Activated T-helper 17 cell treated with anti-CD3 and anti-CD28 coated beads, Interleukin-2, amount 50 U/mL, for 72 hours (primary cell): ENCODE data around the gene HPCAL4. TPM values are rescaled to one million over a fixed set of nuclear protein-coding genes. Genes with fewer than 3 reads are reported as not detected.

Experiments used
- ATAC-seq: fragments of 150-1000 bp; cut with Tn5 transposase; replicated peaks from 2 replicates; pipeline ENCODE4 v1.10.0; 2021; ENCODE audit warnings: mild to moderate bottlenecking, moderate library complexity
- H3K27ac Mint-ChIP-seq: one replicate; pipeline ENCODE4 v1.8.0; 2022; ENCODE audit warnings: mixed read lengths
- H3K27me3 Mint-ChIP-seq: one replicate; pipeline ENCODE4 v1.8.0; 2022; ENCODE audit warnings: mixed read lengths
- H3K36me3 Mint-ChIP-seq: one replicate; pipeline ENCODE4 v1.8.0; 2022; ENCODE audit warnings: low read depth, mild to moderate bottlenecking, mixed read lengths
- H3K4me1 Mint-ChIP-seq: one replicate; pipeline ENCODE4 v1.8.0; 2022; ENCODE audit warnings: mixed read lengths
- H3K4me3 Mint-ChIP-seq: one replicate; pipeline ENCODE4 v1.8.0; 2022; ENCODE audit warnings: mild to moderate bottlenecking, mixed read lengths
- H3K9me3 Mint-ChIP-seq: one replicate; pipeline ENCODE4 v1.8.0; 2022; ENCODE audit warnings: mixed read lengths
- total RNA-seq, 2 donors: library from RNA; stranded (reverse); gene quantifications; one replicate each; pipeline ENCODE4 v1.2.3, GENCODE V29; 2022

The HPCAL4 gene
- total RNA-seq, 2 donors from 2014 or later: 0.50 to 1.2 TPM

- H3K27me3 Mint-ChIP-seq: peaks cover 28% of the 10 kb centered on the region
These were observed 29.1 kb upstream of the HPCAL4 start for GRCh38 chr1:39720094-39720999.

DNA sequence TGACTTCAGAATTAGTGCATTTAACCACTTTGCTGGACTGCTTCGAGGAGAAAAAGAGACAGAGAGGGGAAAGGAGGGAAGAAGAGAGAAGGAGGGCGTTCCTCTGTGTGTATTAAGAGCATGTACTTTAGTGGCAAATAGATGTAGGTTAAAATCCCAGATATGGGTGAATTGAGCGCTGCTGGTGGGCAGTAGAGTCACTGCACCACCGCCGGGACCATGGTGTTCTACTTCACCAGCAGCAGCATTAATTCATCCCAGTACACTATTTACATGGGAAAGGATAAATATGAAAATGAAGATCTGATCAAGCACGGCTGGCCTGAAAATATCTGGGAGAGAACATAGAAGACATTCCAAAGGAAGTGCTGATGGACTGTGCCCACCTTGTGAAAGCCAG is 26.6 kb upstream of the HPCAL4 start:
- Mint-ChIP-seq H3K27me3 (peaks cover 30% of the 10 kb centered on the region), H3K27ac (no peak overlapping the region), H3K4me1 (peaks cover 5% of the 10 kb centered on the region), H3K4me3 (no peak overlapping the region), H3K36me3 (no peaks in the 10 kb centered on the region), H3K9me3 (no peaks in the 10 kb centered on the region)
- no peak for ATAC-seq

More at GRCh38 chr1:39720094-39720999, 29.1 kb upstream of the HPCAL4 start:
- no peak overlapping the region for H3K4me3 Mint-ChIP-seq
- H3K4me1 Mint-ChIP-seq: peaks cover 5% of the 10 kb centered on the region
- H3K27ac Mint-ChIP-seq: no peak overlapping the region
- H3K36me3 Mint-ChIP-seq: no peaks in the 10 kb centered on the region
- no peaks in the 10 kb centered on the region for H3K9me3 Mint-ChIP-seq
- ATAC-seq: peak; percentile 64

DNA sequence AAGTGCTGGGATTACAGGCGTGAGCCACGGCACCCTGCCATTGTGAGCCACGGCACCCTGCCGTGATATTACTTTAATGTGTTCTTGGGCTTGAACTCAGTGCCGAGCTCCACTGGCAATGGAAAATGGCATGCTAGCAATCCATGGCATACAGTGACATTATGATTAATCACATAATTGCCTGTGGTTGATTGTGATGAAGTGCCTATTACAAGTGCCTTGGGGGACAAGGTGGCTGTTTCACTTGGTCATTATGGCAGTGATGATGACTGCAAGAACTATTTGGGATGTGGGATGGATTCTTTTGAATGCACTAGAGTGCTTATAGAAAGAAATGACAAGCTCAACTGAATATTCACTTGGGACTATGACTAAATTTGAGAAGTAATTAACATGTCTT is 22.3 kb upstream of the HPCAL4 start:
- Mint-ChIP-seq H3K4me1 (no peaks in the 10 kb centered on the region), H3K4me3 (no peak overlapping the region), H3K27me3 (peaks cover 27% of the 10 kb centered on the region), H3K9me3 (no peaks in the 10 kb centered on the region), H3K36me3 (no peaks in the 10 kb centered on the region), H3K27ac (no peak overlapping the region)
- ATAC-seq: no peak

GRCh38 chr1:39711966-39712340 is 20.7 kb upstream of the HPCAL4 start:
- no peaks in the 10 kb centered on the region for H3K9me3 Mint-ChIP-seq
- H3K27me3 Mint-ChIP-seq: peaks cover 16% of the 10 kb centered on the region
- ATAC-seq: no peak
- no peak overlapping the region for H3K4me3 Mint-ChIP-seq
- no peaks in the 10 kb centered on the region for H3K36me3 Mint-ChIP-seq
- no peak overlapping the region for H3K27ac Mint-ChIP-seq
- no peaks in the 10 kb centered on the region for H3K4me1 Mint-ChIP-seq

- no peak for ATAC-seq
- H3K36me3 Mint-ChIP-seq: no peaks in the 10 kb centered on the region
- H3K4me3 Mint-ChIP-seq: no peak overlapping the region
- peaks cover 10% of the 10 kb centered on the region for H3K27me3 Mint-ChIP-seq
- no peak overlapping the region for H3K27ac Mint-ChIP-seq
- no peaks in the 10 kb centered on the region for H3K4me1 Mint-ChIP-seq
- H3K9me3 Mint-ChIP-seq: no peaks in the 10 kb centered on the region
These were observed 20.1 kb upstream of the HPCAL4 start for GRCh38 chr1:39711104-39711965.

GRCh38 chr1:39707506-39707905 is 16.3 kb upstream of the HPCAL4 start:
- Mint-ChIP-seq H3K9me3 (no peaks in the 10 kb centered on the region), H3K4me1 (no peaks in the 10 kb centered on the region), H3K27ac (no peak overlapping the region), H3K36me3 (no peaks in the 10 kb centered on the region), H3K27me3 (peaks cover 5% of the 10 kb centered on the region), H3K4me3 (no peak overlapping the region)
- no peak for ATAC-seq

GRCh38 chr1:39704757-39705156 is 13.5 kb upstream of the HPCAL4 start:
- no peaks in the 10 kb centered on the region for H3K4me1 Mint-ChIP-seq

DNA sequence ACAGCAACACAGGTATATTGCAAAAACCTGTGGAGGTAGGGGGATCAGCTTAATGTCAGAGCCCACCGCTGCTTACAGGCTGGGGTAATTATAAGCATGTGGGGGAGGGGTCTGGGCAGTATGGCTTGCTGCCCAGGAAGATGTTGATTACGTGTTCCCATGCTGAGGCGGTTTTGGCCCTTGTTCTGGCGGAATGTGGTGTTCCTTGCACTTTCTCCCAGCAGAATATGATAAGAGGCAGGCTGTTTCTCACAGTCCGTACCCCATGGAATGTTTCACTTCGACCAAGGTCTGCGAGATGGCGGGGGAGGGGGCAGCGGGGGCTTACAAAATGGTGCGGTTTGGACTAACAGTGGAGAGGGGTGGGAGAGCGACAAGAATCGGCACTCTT is 9.8 kb upstream of the HPCAL4 start:
- no peaks in the 10 kb centered on the region for H3K36me3 Mint-ChIP-seq
- no peak overlapping the region for H3K4me3 Mint-ChIP-seq
- no peak overlapping the region for H3K27ac Mint-ChIP-seq
- H3K9me3 Mint-ChIP-seq: no peaks in the 10 kb centered on the region
- no peak for ATAC-seq
- H3K27me3 Mint-ChIP-seq: peaks cover 3% of the 10 kb centered on the region
- H3K4me1 Mint-ChIP-seq: no peaks in the 10 kb centered on the region

More at GRCh38 chr1:39704757-39705156, 13.5 kb upstream of the HPCAL4 start:
- Mint-ChIP-seq H3K27me3 (no peaks in the 10 kb centered on the region), H3K27ac (no peak overlapping the region), H3K36me3 (no peaks in the 10 kb centered on the region), H3K9me3 (no peaks in the 10 kb centered on the region), H3K4me3 (no peak overlapping the region)
- ATAC-seq: no peak

GRCh38 chr1:39700348-39700747 is 9.1 kb upstream of the HPCAL4 start:
- Mint-ChIP-seq H3K4me1 (peaks cover under 1% of the 10 kb centered on the region), H3K27me3 (peaks cover 3% of the 10 kb centered on the region), H3K36me3 (no peaks in the 10 kb centered on the region), H3K4me3 (no peak overlapping the region), H3K27ac (no peak overlapping the region), H3K9me3 (no peaks in the 10 kb centered on the region)
- no peak for ATAC-seq

DNA sequence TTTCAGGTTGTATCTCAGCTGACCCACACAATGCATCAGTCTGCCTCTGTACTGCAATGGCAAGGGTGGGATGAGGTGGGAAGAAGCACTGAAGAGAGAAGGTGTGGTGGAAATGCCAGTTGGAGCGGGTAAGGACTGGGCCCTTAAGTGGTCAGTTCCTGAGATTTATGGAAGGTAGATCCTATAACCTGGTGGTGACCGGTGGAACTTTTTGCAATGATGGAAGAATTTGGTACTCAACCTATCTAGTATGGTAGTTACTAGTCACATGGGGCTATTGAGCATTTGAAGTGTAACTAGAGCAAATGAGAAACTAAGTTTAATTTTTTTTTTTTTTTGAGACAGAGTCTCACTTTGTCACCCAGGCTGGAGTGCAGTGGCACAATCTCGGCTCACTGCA is 8.2 kb upstream of the HPCAL4 start:
- no peak for ATAC-seq
- H3K36me3 Mint-ChIP-seq: no peaks in the 10 kb centered on the region
- H3K4me3 Mint-ChIP-seq: no peak overlapping the region
- peaks cover 6% of the 10 kb centered on the region for H3K4me1 Mint-ChIP-seq
- peaks cover 3% of the 10 kb centered on the region for H3K27me3 Mint-ChIP-seq
- no peak overlapping the region for H3K27ac Mint-ChIP-seq
- no peaks in the 10 kb centered on the region for H3K9me3 Mint-ChIP-seq

GRCh38 chr1:39698568-39698967 is 7.3 kb upstream of the HPCAL4 start:
- Mint-ChIP-seq H3K4me3 (no peak overlapping the region), H3K4me1 (peaks cover 12% of the 10 kb centered on the region), H3K36me3 (no peaks in the 10 kb centered on the region), H3K27me3 (peaks cover 3% of the 10 kb centered on the region), H3K9me3 (no peaks in the 10 kb centered on the region), H3K27ac (no peak overlapping the region)
- no peak for ATAC-seq

DNA sequence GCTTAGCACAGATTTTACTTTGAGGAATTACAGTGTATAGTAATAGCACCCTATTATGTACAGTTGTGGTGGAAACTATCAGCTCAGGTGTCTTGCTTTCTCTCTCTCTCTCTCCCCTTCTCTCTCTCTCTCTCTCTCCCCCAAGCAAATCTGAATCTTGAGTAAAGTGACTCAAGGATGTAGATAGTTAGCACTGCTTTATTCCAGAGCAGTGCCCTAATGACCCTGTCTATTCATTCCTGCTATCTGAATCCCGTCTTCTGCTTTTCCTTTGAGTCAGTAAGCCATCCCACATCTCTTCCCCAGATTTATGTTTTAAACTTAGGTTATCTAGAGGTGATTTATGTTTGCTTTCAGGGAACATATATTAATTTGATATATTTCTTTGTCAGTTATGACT is 5.2 kb upstream of the HPCAL4 start:
- no peak for ATAC-seq
- Mint-ChIP-seq H3K27ac (no peak overlapping the region), H3K36me3 (no peaks in the 10 kb centered on the region), H3K9me3 (no peaks in the 10 kb centered on the region), H3K4me1 (peaks cover 12% of the 10 kb centered on the region), H3K4me3 (no peak overlapping the region), H3K27me3 (peaks cover 3% of the 10 kb centered on the region)

GRCh38 chr1:39695016-39695415 is 3.8 kb upstream of the HPCAL4 start:
- no peak overlapping the region for H3K4me3 Mint-ChIP-seq
- peak overlapping the region; percentile 2 for H3K27ac Mint-ChIP-seq
- H3K4me1 Mint-ChIP-seq: peaks cover 19% of the 10 kb centered on the region
- H3K9me3 Mint-ChIP-seq: no peaks in the 10 kb centered on the region
- peaks cover 3% of the 10 kb centered on the region for H3K27me3 Mint-ChIP-seq
- no peaks in the 10 kb centered on the region for H3K36me3 Mint-ChIP-seq
- no peak for ATAC-seq

DNA sequence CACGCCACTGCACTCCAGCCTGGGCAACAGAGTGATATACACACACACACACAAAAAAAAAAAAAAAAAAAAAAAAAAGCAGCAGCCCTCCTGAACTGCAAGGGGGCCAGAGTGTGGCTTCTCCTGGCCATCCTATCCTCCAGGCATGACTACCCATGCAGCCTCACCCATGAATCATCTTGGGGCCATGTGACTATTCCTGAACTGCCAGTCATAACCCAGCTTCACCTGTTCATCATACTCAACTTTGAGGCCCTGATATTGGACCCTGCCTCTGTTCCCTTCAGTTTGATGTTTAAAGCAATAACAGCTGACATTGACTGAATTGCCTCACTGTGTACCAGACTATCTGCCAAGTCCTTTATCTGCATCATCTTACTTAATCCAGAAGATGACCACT is 2.8 kb upstream of the HPCAL4 start:
- peak; percentile 58 for ATAC-seq
- H3K4me3 Mint-ChIP-seq: no peak overlapping the region
- peaks cover 20% of the 10 kb centered on the region for H3K4me1 Mint-ChIP-seq
- H3K36me3 Mint-ChIP-seq: no peaks in the 10 kb centered on the region
- H3K27me3 Mint-ChIP-seq: peaks cover 3% of the 10 kb centered on the region
- H3K27ac Mint-ChIP-seq: no peak overlapping the region
- H3K9me3 Mint-ChIP-seq: no peaks in the 10 kb centered on the region
